HUES64 (cell line): ENCODE results near the gene DRGX.

Experiments used
- H3K27ac ChIP-seq: 2 replicates; pipeline ENCODE4 v1.7.0; 2013; ENCODE audit warnings: low read depth, low read length, inconsistent platforms
- H3K27me3 ChIP-seq: 2 replicates; pipeline ENCODE4 v1.6.1; 2013; ENCODE audit warnings: mild to moderate bottlenecking, low read length; ENCODE audit not compliant: insufficient read depth
- H3K36me3 ChIP-seq: 2 replicates; pipeline ENCODE4 v1.6.1; 2013; ENCODE audit warnings: mild to moderate bottlenecking, low read length; ENCODE audit not compliant: insufficient read depth
- H3K4me1 ChIP-seq: 2 replicates; pipeline ENCODE4 v1.6.1; 2013; ENCODE audit warnings: mild to moderate bottlenecking, low read length, moderate library complexity; ENCODE audit not compliant: insufficient read depth
- H3K4me3 ChIP-seq: 2 replicates; pipeline ENCODE4 v1.5.1; 2013; ENCODE audit warnings: mild to moderate bottlenecking, low read length, moderate library complexity
- H3K9ac ChIP-seq: 2 replicates; pipeline ENCODE4 v1.6.1; 2013; ENCODE audit warnings: mild to moderate bottlenecking, low read depth, low read length
- H3K9me3 ChIP-seq: 2 replicates; pipeline ENCODE4 v1.6.1; 2013; ENCODE audit warnings: low read depth, low read length; ENCODE audit not compliant: insufficient read depth
- WGBS: fragments of 150-250, 120-280 bp; methylation state at CpG from one replicate; pipeline ENCODE4 v1.1.7; 2013; ENCODE audit warnings: missing lambda C conversion rate; 5-methylcytosine and 5-hydroxymethylcytosine counted together

DRGX gene

GRCh38 chr10:49393757-49394156, 2.1 kb downstream of the DRGX start:
- no peak overlapping the region for H3K27ac ChIP-seq
- H3K27me3 ChIP-seq = peaks cover 98% of the 10 kb centered on the region
- no peak overlapping the region for H3K9ac ChIP-seq
- H3K4me3 ChIP-seq = no peak overlapping the region
- H3K9me3 ChIP-seq = no peaks in the 10 kb centered on the region
- H3K36me3 ChIP-seq = no peaks in the 10 kb centered on the region
- WGBS = 55% methylated on average over 3 of the region's 4 CpGs
- peaks cover 8% of the 10 kb centered on the region for H3K4me1 ChIP-seq

- no peaks in the 10 kb centered on the region for H3K36me3 ChIP-seq
- no peak overlapping the region for H3K9ac ChIP-seq
- no peak overlapping the region for H3K27ac ChIP-seq
- peaks cover 5% of the 10 kb centered on the region for H3K4me1 ChIP-seq
- peaks cover 97% of the 10 kb centered on the region for H3K27me3 ChIP-seq
- H3K9me3 ChIP-seq = no peaks in the 10 kb centered on the region
- no peak overlapping the region for H3K4me3 ChIP-seq
- WGBS = 79% methylated on average over 1 of the region's 1 CpG
Measured at GRCh38 chr10:49393301-49393700, 2.6 kb downstream of the DRGX start.

- H3K9me3 ChIP-seq = no peaks in the 10 kb centered on the region
- no peaks in the 10 kb centered on the region for H3K4me1 ChIP-seq
- H3K27me3 ChIP-seq = peaks cover 59% of the 10 kb centered on the region
- H3K36me3 ChIP-seq = no peaks in the 10 kb centered on the region
- no peak overlapping the region for H3K9ac ChIP-seq
- 91% methylated on average over 13 of the region's 15 CpGs for WGBS
- no peak overlapping the region for H3K27ac ChIP-seq
- no peak overlapping the region for H3K4me3 ChIP-seq
Measured at GRCh38 chr10:49389361-49389933, 6.4 kb downstream of the DRGX start.

- no peak overlapping the region for H3K4me3 ChIP-seq
- no peak overlapping the region for H3K9ac ChIP-seq
- H3K36me3 ChIP-seq = no peaks in the 10 kb centered on the region
- no peak overlapping the region for H3K27ac ChIP-seq
- no peaks in the 10 kb centered on the region for H3K9me3 ChIP-seq
- peaks cover 46% of the 10 kb centered on the region for H3K27me3 ChIP-seq
- no peaks in the 10 kb centered on the region for H3K4me1 ChIP-seq
Measured at GRCh38 chr10:49388161-49388560, 7.7 kb downstream of the DRGX start.

- WGBS = 91% methylated on average over 8 of the region's 8 CpGs
Measured at GRCh38 chr10:49387071-49387470, 8.8 kb downstream of the DRGX start.

GRCh38 chr10:49385939-49386922, 9.7 kb downstream of the DRGX start:
- WGBS = 91% methylated on average over 22 of the region's 22 CpGs
- peaks cover 27% of the 10 kb centered on the region for H3K27me3 ChIP-seq
- no peaks in the 10 kb centered on the region for H3K36me3 ChIP-seq
- H3K4me1 ChIP-seq = no peaks in the 10 kb centered on the region
- H3K9ac ChIP-seq = no peak overlapping the region
- H3K4me3 ChIP-seq = no peak overlapping the region
- H3K9me3 ChIP-seq = no peaks in the 10 kb centered on the region
- no peak overlapping the region for H3K27ac ChIP-seq

More at GRCh38 chr10:49387071-49387470, 8.8 kb downstream of the DRGX start:
- no peak overlapping the region for H3K27ac ChIP-seq
- H3K36me3 ChIP-seq = no peaks in the 10 kb centered on the region
- peaks cover 35% of the 10 kb centered on the region for H3K27me3 ChIP-seq
- no peaks in the 10 kb centered on the region for H3K9me3 ChIP-seq
- H3K4me1 ChIP-seq = no peaks in the 10 kb centered on the region
- no peak overlapping the region for H3K9ac ChIP-seq
- no peak overlapping the region for H3K4me3 ChIP-seq

- Histone ChIP-seq H3K4me3 (no peak overlapping the region), H3K9me3 (no peaks in the 10 kb centered on the region), H3K4me1 (no peaks in the 10 kb centered on the region), H3K27ac (no peak overlapping the region), H3K27me3 (peaks cover 8% of the 10 kb centered on the region), H3K9ac (no peak overlapping the region), H3K36me3 (no peaks in the 10 kb centered on the region)
- 82% methylated on average over 16 of the region's 16 CpGs for WGBS
Measured at GRCh38 chr10:49384268-49384953, 11.5 kb downstream of the DRGX start.

- H3K9ac ChIP-seq = no peak overlapping the region
- H3K27me3 ChIP-seq = peaks cover 5% of the 10 kb centered on the region
- no peak overlapping the region for H3K4me3 ChIP-seq
- no peak overlapping the region for H3K27ac ChIP-seq
- no peaks in the 10 kb centered on the region for H3K9me3 ChIP-seq
- H3K36me3 ChIP-seq = no peaks in the 10 kb centered on the region
- no peaks in the 10 kb centered on the region for H3K4me1 ChIP-seq
- 81% methylated on average over 4 of the region's 4 CpGs for WGBS
Measured at GRCh38 chr10:49383853-49384252, 12.0 kb downstream of the DRGX start.

GRCh38 chr10:49382826-49383225, 13.1 kb downstream of the DRGX start:
- WGBS = 93% methylated on average over 5 of the region's 5 CpGs
- H3K27me3 ChIP-seq = no peaks in the 10 kb centered on the region; the same call in 1 of the 2 replicates
- no peaks in the 10 kb centered on the region for H3K36me3 ChIP-seq
- H3K9me3 ChIP-seq = no peaks in the 10 kb centered on the region
- H3K9ac ChIP-seq = no peak overlapping the region
- no peaks in the 10 kb centered on the region for H3K4me1 ChIP-seq
- no peak overlapping the region for H3K27ac ChIP-seq
- H3K4me3 ChIP-seq = no peak overlapping the region

GRCh38 chr10:49382226-49382625, 13.7 kb downstream of the DRGX start:
- Histone ChIP-seq H3K4me3 (no peak overlapping the region), H3K27me3 (no peaks in the 10 kb centered on the region; the same call in 1 of the 2 replicates), H3K36me3 (no peaks in the 10 kb centered on the region), H3K27ac (no peak overlapping the region), H3K4me1 (no peaks in the 10 kb centered on the region), H3K9me3 (no peaks in the 10 kb centered on the region), H3K9ac (no peak overlapping the region)
- 80% methylated on average over 3 of the region's 3 CpGs for WGBS
